COLO829 (cell line): ENCODE data around the gene SEMA5B.
A peak's percentile ranks its signal among the peaks of the same experiment; 100 is the strongest.

ENCODE experiments used
- DNase-seq: peaks from one replicate; pipeline ENCODE4 v3.0.0; 2012; ENCODE audit warnings: low spot score

The SEMA5B gene, protein sequence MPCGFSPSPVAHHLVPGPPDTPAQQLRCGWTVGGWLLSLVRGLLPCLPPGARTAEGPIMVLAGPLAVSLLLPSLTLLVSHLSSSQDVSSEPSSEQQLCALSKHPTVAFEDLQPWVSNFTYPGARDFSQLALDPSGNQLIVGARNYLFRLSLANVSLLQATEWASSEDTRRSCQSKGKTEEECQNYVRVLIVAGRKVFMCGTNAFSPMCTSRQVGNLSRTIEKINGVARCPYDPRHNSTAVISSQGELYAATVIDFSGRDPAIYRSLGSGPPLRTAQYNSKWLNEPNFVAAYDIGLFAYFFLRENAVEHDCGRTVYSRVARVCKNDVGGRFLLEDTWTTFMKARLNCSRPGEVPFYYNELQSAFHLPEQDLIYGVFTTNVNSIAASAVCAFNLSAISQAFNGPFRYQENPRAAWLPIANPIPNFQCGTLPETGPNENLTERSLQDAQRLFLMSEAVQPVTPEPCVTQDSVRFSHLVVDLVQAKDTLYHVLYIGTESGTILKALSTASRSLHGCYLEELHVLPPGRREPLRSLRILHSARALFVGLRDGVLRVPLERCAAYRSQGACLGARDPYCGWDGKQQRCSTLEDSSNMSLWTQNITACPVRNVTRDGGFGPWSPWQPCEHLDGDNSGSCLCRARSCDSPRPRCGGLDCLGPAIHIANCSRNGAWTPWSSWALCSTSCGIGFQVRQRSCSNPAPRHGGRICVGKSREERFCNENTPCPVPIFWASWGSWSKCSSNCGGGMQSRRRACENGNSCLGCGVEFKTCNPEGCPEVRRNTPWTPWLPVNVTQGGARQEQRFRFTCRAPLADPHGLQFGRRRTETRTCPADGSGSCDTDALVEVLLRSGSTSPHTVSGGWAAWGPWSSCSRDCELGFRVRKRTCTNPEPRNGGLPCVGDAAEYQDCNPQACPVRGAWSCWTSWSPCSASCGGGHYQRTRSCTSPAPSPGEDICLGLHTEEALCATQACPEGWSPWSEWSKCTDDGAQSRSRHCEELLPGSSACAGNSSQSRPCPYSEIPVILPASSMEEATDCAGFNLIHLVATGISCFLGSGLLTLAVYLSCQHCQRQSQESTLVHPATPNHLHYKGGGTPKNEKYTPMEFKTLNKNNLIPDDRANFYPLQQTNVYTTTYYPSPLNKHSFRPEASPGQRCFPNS

DNA sequence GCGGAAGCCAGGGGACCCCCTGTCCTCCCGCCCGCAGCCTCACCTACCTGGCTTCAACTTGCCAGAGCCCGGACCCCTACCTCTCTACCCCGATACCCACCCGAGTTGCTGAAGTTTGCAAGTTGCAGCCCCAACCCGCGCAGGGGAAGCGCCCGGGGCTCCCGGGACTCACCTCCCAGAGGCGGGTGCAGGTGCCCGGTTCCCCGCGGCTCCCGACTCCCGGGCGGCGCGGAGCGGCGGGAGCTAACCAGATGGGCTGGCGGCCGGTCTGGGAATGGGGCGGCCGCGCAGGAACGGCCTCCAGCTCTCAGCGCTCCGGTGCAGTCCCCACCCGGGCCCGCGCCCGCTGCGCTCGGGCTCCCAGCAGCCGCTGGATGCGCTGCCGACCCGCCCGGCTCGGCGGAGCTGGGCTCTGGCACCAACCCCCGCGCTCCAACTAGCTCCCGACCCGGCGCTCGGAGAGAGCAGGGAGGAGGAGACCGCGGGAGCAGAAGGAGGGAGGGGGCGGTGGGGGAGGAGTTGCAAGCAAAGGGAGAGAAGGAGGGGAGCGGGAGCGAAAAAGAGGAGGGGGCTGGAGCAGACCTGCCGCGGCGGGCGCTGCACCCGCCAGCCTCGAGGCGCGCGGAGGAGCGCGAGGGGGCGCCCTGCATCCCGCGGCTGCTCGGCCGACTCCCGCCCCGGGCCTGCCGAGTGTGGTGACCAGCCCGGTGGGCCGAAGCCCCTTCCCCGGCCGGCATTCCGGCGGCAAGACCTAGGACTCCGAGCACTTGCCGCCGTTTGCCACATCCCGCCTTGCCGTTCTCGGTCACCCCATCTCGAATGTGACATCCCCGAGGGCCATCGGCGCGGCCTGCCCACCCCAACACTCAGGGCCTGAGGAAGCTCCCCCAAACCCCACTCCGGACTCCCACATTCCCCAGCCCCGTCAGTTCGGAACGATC, at the start of gene SEMA5B:
Gene SEMA5B, minus strand, starts transcription at position 472 of the 941 bp plus-strand sequence. CDS start 66,500 bp downstream, outside the sequence.
- DNase-seq: no peak

DNA sequence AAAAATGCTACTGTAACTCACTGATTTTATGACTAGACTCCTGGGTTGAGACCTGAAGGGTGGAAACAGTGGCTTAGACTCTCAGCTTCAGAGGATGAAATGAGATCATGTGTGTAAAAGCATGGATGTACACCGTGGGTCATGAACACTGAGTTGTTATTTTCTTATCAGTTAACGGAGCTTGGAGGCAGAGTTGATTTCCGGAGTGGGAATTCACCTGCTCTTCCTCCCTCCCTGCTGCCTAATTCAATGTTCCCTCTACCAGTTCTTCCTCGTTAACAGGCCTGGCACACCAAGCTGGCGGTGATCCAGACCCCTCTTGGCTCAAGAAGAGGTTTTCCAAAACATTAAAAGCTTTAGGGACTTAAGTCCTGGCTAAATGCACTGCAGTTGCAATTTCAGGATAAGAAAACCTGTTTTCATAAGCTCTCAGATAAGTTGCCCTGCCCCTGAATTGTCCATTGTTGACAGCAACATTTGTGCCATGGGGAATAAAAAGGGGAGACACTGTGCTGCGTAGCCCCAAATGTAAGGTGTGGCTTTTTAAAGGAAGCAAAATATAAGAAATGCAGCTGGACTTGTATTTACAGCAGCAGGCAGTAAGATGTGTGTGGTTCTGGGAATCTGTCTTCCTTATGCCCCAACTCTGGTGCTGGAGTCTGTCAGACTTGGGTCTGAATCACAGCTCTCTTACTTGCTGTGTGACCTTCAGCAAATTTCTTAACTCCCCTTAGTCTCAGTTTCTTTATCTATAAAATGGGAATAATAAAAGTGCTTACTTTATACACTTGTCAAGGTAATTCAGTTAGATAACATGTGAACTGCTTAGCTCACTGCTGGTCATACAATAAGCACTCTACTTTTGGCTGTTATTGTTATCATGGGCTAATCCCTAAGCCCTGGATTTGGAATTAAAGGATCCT, 49.2 kb upstream of the SEMA5B start:
- DNase-seq: no peak

DNA sequence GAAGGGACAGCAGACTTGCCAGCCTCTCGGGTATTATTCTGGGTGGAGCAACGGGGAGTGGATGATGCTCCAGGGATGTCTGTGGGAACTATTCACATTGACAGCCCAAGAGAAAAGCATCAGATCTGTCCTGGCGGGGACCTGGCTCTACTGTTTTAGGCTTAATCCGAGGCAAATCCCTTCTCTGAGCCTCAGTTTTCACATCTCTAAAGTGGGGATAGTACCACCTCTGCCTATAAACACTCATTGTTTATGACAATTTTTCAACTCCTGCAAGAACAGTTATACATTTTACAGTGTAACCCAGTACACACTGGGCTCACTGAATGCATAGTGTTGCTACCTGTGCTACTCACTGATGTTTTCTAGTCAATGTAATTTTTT, 48.5 kb upstream of the SEMA5B start:
- DNase-seq: no peak

DNA sequence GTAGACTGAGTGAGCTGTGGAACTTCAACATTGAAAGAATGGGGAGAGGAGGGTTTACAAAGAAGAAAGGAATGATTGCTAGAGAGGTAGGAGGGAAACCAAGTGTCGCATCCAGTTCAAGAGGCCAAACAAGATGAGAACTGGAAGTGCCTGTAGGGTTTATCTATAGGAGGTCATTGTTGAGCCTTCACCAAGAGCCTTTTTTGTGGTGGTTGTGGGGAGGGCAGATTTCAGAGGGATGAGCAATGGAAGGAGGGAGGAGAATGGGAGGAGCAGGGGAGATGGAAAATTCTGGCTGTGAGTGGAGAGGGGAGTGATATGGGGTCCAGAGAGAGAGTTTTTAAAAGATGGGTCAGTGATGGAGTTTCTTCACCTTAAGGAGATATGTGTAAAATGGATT, 47.8 kb upstream of the SEMA5B start:
- DNase-seq: peak; percentile 77

DNA sequence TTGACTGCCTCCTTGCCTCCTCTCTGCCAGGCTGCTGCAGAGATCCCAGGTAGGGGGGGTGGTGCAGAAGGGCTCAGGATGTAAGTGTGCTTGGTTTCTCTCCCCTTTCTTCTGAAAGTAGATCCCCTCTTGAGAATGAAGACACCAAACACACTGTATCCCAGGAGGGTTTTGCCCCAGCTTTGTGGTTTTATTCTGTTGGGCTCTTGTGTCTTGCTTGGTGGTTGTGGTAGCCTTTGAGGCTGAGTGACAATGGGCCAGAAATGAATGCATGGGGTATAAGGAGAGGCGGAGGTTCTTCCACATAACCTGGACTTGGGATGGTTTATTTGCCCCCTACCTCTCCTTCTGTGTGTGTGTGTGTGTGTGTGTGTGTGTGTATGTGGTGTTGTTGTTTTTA, 45.0 kb upstream of the SEMA5B start:
- DNase-seq: no peak

DNA sequence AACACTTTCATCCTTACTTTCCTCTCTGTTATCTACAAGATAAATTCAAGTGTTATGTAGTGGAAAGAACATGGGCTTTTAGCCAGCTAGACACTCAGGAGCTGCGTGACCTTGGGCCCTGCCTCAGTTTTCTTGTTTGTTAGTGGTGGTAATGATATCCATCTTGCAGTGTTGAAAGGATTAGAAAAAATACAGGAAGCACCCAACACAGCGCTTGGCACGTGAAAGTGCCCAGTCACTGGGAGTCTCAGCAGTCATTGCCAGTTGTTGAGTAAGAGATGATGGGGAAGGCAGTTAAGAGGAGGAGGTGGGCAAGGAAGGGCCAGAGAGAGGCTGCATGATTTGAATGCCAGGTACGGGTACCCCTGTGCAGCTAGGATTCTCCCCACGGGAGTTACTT, 44.6 kb upstream of the SEMA5B start:
- DNase-seq: no peak

DNA sequence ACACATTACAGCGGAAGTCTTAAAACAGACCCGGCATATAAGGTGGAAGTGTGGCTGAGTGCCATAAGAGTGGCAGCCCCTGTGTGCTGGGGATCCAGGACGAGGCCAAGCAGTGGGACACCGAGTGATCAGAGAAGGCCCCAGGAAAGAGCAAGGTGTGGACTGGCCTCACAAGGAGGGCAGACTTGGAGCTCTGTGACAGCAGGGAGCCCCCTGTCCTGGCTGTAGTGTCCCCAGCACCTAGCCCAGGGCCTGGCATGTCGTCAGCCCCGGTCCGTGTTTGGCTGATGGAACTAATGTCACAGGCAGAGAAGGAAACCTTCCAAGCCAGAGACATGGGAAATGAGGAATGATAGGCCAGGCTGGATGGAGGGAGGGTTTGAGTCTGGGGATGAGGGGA, 44.0 kb upstream of the SEMA5B start:
- no peak for DNase-seq

DNA sequence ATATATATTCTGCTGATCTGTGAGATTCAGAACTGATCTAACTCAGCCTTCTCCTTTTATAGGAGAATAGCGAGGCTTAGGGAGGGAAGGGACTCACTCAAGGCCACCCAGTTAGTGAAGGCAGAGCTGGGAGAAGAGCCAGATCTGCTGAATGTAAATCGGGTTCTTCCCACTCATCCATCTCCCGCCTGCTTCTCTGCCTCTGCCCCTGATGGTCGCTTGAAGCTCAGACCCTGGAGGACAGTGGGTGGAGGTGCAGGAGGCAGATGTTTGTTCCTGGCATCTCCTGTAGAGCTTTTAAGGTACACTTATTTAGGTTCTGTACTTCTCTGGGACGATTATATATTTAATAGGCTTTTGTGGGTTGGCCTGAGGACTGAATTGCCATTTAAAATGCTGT, 43.6 kb upstream of the SEMA5B start:
- DNase-seq: no peak

DNA sequence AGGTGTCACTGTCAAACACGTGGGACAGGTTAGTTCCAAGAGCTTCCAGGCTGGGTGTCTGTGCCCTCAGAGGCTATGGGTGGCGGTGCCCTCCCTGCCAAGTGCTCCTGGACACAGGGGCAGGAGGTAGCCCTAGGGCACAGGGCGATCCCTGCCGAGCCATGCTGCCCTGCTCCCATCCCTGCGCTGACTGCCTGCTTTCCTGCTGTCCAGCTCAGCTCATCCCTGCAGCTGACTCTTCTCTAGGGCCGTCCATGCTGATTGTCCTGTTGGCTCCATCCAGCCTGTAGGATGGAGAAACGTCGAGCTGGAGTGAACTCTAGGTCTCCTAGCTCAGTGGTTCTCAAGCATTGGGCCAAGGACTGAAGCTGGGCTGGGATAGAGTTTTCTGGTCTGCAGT, 42.9 kb upstream of the SEMA5B start:
- DNase-seq: no peak

DNA sequence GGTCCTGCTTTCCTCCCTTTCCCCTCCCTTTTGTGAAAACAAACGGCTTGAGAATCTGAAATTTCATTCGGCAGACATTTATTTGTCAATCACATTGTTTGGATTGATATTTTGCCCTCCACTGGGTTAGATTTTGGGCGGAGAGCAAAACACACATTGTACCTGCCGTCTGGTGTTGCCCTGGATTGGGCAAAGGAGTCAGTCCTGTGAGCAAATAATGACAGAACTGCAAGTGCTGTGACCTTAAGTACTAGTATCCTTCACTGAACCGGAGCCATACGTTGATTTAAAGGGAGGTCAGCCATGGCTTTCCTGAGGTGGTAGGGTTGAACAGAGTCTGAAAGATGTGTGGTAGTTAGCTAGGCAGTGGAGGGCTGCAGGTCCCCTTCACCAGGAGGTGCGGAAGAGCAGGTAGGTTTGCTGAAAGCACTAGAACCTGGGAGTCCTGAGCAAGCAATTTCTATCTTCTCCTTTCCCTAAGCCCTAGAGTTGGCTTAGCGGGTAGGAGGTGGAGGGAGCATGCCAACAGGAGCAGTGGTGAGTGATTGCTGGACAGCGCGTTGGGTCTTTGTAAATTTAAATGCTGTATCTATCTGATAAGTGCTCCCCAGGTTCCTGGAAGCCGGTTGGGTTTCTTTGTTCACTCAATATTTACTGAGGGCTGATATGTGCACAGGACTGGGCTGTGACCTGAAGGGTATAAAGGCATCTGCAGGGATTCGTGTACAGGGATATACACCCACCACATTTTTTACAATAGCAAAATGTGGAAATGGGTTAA, 41.2 kb upstream of the SEMA5B start:
- no peak for DNase-seq

DNA sequence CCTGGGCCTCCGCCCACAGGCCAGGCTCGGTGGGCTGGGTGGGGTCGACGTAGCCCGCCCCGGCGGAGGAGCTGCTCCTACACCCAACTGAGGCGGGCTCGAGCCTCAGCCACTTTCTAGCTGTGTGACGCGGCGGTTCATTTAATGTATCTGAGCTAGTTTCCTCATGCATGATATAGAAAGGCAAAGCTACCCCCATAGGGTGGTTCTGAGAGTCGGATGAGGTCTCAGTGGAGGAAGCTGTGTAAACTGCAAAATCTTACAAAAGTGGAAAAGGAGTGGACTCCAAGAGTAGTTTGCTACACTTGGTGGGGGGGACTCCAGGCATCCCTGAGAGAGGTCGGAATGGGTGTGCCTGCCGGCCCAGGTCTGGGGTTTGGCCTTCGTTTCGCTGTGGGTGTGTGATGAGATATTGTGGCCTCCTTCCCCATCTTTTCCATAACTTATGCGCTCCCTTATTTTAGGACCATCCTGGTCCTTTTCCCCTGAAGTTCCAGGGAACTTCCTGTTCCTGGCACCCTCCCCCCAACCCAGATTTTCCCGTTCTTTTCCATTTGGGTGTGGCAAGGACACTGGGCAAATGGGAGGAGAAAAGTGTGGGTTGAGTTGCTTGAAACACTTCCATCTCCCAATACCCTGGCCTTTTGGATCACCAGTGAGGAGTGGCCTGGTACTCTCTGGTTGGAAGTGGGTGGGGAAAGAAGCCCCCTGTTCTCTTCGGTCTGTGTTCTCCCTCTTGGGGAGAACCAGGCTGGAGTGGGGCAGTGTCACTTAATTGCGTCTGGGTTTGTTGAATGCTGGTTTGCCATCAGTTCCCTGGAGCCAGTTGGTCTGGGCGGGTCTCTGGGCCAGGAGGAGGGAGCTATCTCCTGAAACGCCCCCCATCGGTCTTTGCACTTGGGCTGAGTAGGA, 40.4 kb upstream of the SEMA5B start:
- DNase-seq: peak; percentile 23

DNA sequence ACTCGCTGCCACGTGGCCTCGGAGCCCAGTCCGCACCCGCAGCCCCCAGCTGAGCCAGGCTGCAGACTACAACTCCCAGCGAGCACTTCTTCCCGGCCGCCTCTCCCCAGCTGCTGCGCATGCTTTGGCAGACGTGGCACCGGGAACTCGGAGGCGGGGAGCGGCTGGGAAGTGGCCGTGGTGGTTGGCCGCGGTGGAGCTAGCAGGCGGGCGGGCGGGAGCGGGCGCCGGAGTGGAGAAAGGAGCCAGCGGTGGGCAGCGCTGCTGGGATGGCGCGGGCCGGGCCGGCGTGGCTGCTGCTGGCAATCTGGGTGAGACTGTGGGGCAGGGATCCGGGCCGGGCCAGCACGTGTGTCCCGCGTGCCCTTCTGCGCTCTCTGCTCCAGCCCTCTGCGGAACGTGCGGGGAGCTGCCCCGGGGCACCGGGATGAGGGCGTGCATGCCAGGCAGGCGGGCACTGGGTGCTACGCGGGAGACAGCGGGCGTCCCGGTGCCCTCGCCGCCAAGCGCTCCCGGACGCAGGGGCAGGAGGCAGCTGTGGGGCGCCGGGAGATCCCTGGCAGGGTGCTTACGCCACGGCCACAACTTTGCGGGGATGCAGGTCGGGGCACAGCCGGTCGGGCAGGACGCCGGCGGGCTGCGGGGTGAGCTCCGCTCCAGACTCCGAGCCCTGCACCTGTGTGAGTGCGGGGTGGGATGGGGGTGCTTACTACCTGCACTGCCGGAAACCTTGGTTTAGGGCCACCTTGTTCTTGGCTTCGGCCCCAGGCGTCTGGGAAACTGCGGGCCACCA, 39.5 kb upstream of the SEMA5B start, which contains the start of gene PDIA5:
Gene PDIA5, plus strand, starts transcription at position 130 of the 793 bp plus-strand sequence. Its CDS starts 140 bp downstream, at position 270.
- DNase-seq: peak; percentile 98

DNA sequence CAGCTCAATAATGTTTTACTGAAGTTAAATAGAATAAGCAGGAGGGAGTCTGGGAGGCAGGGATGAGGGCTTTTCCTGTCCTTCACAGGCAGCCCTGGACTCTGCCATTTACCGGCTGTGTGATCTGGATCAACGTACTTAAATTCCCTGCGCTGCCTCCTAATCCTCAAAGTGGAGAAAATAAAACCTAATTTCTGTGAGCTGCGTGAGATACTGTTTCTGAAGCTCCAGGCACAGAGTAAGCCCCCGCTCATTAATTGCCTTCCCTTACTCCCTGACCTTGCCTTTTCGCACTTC, 39.0 kb upstream of the SEMA5B start:
- DNase-seq: no peak

DNA sequence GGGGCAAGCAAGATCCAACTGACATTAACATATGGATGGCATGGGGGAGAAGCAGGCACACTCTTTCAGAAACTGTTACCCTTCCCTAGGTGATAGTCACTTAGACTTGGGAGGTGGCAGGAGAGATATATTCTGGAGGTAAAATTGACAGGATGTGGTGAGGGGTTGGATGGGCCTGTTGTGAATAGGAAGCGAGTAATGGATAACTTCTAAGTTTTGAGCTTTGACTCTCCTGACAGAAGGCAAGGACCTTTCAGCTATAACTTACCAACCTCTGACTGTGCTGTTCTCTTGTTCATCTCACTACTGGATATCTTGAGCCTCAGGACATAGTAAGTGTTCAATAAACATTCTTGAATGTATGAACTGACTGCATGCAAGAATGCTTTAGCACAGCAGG, 37.4 kb upstream of the SEMA5B start:
- DNase-seq: no peak

DNA sequence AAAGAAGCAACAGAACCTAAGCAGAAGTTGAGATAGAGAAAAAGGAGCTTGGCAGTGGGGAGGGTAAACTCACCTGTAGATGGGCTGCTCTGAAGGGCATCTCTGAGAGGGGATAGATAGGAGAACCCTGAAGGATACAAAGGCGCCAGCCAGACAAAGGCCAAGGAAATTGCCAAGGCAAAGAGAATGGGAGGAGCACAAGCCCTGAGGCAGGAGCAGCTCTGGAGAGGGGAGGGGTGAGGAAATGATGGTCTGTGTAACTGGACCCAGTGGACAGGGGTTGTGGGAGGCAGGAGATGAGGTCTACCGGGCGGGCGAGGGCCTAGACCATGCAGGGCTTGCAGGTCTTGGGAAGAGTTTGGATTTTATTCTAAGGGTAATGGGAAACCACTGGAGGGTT, 36.9 kb upstream of the SEMA5B start:
- no peak for DNase-seq

DNA sequence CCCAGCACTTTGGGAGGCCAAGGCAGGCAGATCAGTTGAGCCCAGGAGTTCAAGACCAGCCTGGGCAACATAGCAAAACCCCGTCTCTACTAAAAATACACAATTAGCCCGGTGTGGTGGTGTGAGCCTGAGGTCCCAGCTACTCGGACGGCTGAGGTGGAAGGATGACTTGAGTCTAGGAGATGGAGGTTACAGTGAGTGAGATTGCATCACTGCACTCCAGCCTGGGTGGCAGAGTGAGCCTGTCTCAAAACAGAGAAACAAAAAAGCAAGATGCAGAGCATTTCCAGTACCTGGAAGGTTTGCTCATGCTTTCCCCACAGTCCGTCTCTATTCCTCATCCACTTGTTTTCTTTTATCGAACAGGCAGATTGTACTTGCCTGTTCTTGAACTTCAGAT, 35.5 kb upstream of the SEMA5B start:
- no peak for DNase-seq

DNA sequence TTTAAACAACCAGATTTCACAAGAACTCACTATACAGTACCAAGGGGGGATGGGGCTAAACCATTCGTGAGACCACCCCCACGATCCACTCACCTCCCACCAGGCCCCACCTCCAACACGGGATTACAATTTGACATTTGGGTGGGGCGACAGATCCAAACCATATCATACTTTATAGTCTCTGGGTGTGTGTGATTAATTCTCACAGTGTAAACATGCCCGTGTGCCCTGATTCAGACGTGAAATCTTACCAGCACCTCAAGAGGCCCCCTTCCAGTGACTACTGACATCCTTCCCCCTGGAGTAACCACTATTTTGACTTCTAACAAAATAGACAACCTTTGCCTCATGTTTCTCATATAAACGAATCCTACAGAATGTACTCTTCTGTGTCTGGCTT, 34.3 kb upstream of the SEMA5B start:
- DNase-seq: no peak

DNA sequence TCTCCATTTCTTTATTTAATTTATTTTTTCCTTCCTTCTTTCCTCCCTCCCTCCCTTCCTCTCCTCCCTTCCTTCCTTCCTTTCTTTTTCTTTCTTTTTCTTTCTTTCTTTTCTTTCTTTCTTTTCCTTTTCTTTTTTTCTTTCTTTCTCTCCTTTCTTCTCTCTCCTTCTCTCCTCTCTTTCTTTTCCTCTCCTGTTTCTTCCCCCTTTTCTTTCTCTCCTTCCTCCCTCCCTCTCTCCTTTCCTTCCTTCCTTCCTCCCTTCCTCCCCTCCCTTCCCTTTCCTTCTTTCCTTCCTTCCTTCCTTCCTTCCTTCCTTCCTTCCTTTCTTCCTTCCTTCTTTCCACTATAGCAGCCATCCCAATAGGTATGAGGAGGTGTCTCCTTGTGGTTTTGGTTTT, 32.5 kb upstream of the SEMA5B start:
- no peak for DNase-seq
